Measurements from ENCODE around the gene FRMD8. TPM values are rescaled to one million over a fixed set of nuclear protein-coding genes. Genes with fewer than 3 reads are reported as not detected.

FRMD8 gene
- total and polyA plus RNA-seq, 2 of the 4 experiments (the other 2 are of a cell fraction) = 11.3 to 19.8 TPM

DNA sequence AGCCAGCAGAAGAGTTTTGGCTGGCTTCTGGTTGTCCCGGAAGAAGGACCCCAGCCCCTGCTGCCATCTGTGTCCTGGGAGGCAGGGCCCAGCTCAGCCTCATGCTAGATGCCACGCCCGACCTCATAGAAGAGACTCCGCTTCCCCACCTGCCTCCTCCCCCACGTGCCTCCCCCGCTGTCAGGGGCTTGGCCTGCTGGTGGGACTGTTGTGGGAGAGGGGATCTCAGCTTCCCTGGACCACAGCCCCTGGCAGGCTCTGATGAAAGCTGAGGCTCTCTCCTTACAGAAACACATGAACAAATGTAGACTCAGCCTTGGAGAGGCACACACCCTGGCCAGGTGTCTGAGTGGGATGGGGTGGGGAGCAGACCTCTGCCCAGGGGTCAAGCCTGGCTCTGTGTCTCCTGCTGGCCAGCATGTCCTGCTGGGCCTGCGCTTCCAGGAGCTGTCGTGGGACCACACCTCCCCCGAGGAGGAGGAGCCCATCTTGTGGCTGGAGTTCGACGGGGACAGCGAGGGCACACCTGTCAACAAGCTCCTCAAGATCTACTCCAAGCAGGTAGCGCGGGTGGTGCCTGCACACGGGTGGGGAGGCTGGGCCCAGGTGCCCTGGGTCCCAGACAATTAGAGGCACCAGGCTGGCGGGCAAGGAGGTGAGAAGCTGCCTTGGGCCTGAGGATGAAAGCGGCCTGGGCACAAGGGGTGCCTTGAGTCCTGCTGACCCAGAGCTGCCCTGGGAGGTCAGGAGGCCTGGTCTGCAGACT is 14.1 kb downstream of the FRMD8 start:
- Histone ChIP-seq H3K9me1 (ENCODE audit: insufficient read depth, low read length) (peaks cover 4% of the 10 kb centered on the region), H3K23ac (ENCODE audit: low read depth, low read length) (no peak overlapping the region), H2AK9ac (replicated peaks; ENCODE audit: low read depth, low read length, poor library complexity) (no peak overlapping the region), H4K8ac (ENCODE audit: low read depth in 2 of 2, low read length in 2 of 2) (no peak overlapping the region), H3K9me3 (ENCODE audit: control insufficient read depth, insufficient read depth, low read length) (no peaks in the 10 kb centered on the region), H2AFZ (replicated peaks; ENCODE audit: low read length, poor library complexity) (no peak overlapping the region), H3K56ac (ENCODE audit: extremely low read depth, insufficient read depth, low read length) (no peak overlapping the region), H3K14ac (replicated peaks; ENCODE audit: low read depth, low read length) (no peak overlapping the region), H3K27me3 (ENCODE audit: control insufficient read depth, insufficient read depth, low read length) (no peaks in the 10 kb centered on the region), H3K9ac (ENCODE audit: low read depth, low read length) (no peak overlapping the region), H3K79me1 (ENCODE audit: low read depth in 1 of 2, low read length in 2 of 2) (peaks cover 9 to 43% of the 10 kb centered on the region in 2 experiments), H3K36me3 (ENCODE audit: control insufficient read depth, insufficient read depth, low read length) (peaks cover 63% of the 10 kb centered on the region), H4K20me1 (ENCODE audit: insufficient read depth, low read length) (peaks cover 7% of the 10 kb centered on the region), H2BK20ac (ENCODE audit: low read depth, low read length) (no peak overlapping the region), H3K27ac (ENCODE audit: insufficient read depth, low read length) (no peak overlapping the region), H3K4me2 (ENCODE audit: low read depth, low read length) (no peak overlapping the region), H3K4me3 (ENCODE audit: insufficient read depth, low read depth, low read length) (no peak overlapping the region), H2BK120ac (ENCODE audit: low read depth, low read length) (no peak overlapping the region), H3K4me1 (ENCODE audit: control insufficient read depth, insufficient read depth, low read length) (no peaks in the 10 kb centered on the region), H2BK5ac (ENCODE audit: low read depth, low read length, poor library complexity, severe bottlenecking) (no peak overlapping the region), H2AK5ac (ENCODE audit: low read depth, low read length) (no peak overlapping the region), H3K4ac (ENCODE audit: low read depth, low read length) (no peak overlapping the region), H2BK15ac (ENCODE audit: low read depth, low read length) (no peak overlapping the region), H3K18ac (ENCODE audit: low read depth, low read length) (no peak overlapping the region), H4K5ac (ENCODE audit: low read depth, low read length) (no peak overlapping the region), H4K91ac (ENCODE audit: insufficient read depth, low read depth, low read length) (no peak overlapping the region)
- in situ Hi-C loops (cut with MboI; ENCODE audit: low sequenced_read_pairs) (no loop called here), dilution Hi-C loops (cut with HindIII; ENCODE audit: low sequenced_read_pairs, unreplicated experiment) (no loop called here), intact Hi-C loops (cut with micrococcal nuclease) (no loop called here)
- no peak for DNase-seq
- TF ChIP-seq MAFK (IDR thresholded peaks at IDR 0.05; ENCODE audit: low read depth, low read length) = no peak
- no peak for TF ChIP-seq CHD1 (IDR thresholded peaks at IDR 0.05; ENCODE audit: low read depth, low read length)
- TF ChIP-seq, protein P1, sequence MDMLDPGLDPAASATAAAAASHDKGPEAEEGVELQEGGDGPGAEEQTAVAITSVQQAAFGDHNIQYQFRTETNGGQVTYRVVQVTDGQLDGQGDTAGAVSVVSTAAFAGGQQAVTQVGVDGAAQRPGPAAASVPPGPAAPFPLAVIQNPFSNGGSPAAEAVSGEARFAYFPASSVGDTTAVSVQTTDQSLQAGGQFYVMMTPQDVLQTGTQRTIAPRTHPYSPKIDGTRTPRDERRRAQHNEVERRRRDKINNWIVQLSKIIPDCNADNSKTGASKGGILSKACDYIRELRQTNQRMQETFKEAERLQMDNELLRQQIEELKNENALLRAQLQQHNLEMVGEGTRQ (IDR thresholded peaks at IDR 0.05; ENCODE audit: low read depth, low read length) = no peak
- TF ChIP-seq SMC3 (IDR thresholded peaks at IDR 0.05; ENCODE audit: low read depth, low read length) = no peak
- TF ChIP-seq MXI1 (IDR thresholded peaks at IDR 0.05; ENCODE audit: borderline replicate concordance, low read depth, low read length) = no peak
- no peak for TF ChIP-seq BHLHE40 (IDR thresholded peaks at IDR 0.05; ENCODE audit: low read depth, low read length)
- no peak for TF ChIP-seq POLR2A (IDR thresholded peaks at IDR 0.05; ENCODE audit: low read depth, low read length)
- ChIA-PET CTCF (no interaction called here), POLR2A (ENCODE audit: unreplicated experiment) (interaction anchor here (0.5 kb wide), 1 partner anchor 191 kb away, joined by 6 read pairs; no protein-coding TSS in a partner anchor)
- ATAC-seq (ENCODE audit: low read depth) = no peak
- no TSS peak for BruUV-seq (replicated peaks)
- 94% methylated on average over 5 of the region's 17 CpGs; no CpG with 5 or more reads in 1 of the 2 experiments for WGBS, 2 experiments (ENCODE audit: extremely low coverage in 2 of 2, insufficient read length in 1 of 2)

All from IMR-90 (cell line).